Stimulated activated CD4-positive, alpha-beta T cell treated with anti-CD3 and anti-CD28 coated beads, TNF-alpha, amount 100 ng/mL, for 24 hours (primary cell): ENCODE measurements around the gene ADAMTS13.

Experiments used
- DNase-seq, 3 experiments: peaks; one replicate each; pipeline ENCODE4 v3.0.0-alpha.2; 2020; ENCODE audit warnings: low read depth in 3 of 3

ADAMTS13 gene

DNA sequence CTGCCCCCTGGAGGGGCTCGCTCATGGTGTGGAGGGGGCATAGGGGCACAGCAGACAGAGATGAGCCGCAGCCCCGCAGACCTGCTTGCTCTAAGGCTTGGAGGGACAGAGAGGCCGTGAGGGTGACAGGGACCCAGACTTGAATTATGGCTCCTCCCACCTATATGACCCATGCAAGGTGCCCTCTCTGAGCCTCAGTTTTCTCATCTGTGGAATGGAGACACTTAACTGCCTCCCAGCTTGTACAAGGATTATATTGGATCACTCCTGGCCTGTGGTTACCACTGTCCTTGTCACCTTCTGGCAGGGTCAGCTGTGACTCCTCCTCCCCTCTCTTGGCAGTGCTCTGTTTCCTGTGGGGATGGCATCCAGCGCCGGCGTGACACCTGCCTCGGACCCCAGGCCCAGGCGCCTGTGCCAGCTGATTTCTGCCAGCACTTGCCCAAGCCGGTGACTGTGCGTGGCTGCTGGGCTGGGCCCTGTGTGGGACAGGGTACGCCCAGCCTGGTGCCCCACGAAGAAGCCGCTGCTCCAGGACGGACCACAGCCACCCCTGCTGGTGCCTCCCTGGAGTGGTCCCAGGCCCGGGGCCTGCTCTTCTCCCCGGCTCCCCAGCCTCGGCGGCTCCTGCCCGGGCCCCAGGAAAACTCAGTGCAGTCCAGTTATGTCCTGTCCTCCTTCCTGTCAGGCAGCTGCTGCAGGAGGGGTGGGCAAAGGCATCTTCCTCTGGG lies 32.9 kb downstream of the ADAMTS13 start:
- DNase-seq: no peak

DNA sequence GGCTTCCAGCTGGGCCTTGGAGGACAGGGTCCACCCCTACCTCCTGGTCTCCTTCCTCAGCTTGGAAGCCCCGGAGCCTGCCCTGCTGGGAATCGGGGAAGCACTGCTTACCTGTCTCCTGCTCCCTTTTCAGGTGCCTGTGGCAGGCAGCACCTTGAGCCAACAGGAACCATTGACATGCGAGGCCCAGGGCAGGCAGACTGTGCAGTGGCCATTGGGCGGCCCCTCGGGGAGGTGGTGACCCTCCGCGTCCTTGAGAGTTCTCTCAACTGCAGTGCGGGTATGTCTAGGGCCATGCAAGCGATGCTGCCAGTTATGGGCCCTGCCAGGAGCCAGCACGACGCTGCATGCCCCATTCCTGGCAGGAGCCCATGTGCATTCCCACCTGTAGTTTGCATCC lies 33.8 kb downstream of the ADAMTS13 start:
- no peak for DNase-seq

GRCh38 chr9:133456409-133456808 lies 34.2 kb downstream of the ADAMTS13 start:
- DNase-seq: no peak

- no peak for DNase-seq
These were observed 35.1 kb downstream of the ADAMTS13 start for GRCh38 chr9:133457233-133457632.

- no peak for DNase-seq
These were observed 35.6 kb downstream of the ADAMTS13 start for GRCh38 chr9:133457748-133458147.

GRCh38 chr9:133458643-133459312 lies 36.6 kb downstream of the ADAMTS13 start:
- DNase-seq: no peak

GRCh38 chr9:133459476-133460404 lies 37.6 kb downstream of the ADAMTS13 start, which contains the start of gene CACFD1:
TSS of gene CACFD1 (plus strand) at chr9:133459978. CDS start at chr9:133460067, 89 bp downstream.
- DNase-seq: peak; percentile 84 to 94 (median 86)

- DNase-seq: no peak
These were observed 38.4 kb downstream of the ADAMTS13 start for GRCh38 chr9:133460405-133461175.

DNA sequence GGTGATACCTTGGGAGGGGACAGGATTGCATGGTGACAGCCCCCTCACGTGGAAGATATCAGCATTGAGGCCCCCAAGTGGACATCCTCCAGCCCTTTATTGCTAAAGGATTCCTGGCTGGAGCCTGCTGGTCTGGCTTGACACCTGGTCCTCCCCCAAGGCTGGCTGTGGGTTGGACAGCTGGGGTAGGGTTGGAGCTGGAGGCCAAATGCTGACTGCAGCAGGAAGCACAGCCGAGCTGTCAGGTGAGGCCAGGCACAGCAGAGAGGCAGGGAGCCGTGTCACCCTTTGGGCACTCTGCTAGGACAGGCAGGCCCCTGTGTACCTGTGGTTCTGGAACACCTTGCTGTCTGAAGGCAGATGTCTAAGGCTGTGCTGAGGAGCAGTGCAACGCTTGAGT lies 39.8 kb downstream of the ADAMTS13 start:
- no peak for DNase-seq

GRCh38 chr9:133463234-133463863 lies 41.2 kb downstream of the ADAMTS13 start:
- DNase-seq: no peak

GRCh38 chr9:133463864-133464615 lies 41.9 kb downstream of the ADAMTS13 start:
- DNase-seq: no peak

DNA sequence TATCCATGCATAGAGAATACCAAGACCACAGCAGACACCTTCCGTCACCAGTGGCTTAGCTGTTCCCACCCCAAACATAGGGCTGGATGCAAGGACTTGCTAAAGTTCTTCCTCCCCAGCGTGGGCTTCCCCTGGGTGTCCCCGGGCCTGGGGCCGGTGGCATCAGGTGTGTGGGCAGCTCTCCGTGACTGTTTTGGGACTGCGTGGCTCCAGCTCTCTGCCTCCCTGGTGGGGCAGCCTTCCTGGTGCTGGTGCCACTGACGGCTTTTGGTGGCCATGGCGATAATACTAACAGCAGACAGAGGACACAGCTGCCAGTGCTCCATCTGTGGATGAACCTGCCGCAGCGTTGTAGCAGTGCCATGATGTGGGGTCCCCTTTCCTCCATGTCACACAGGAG lies 42.5 kb downstream of the ADAMTS13 start:
- DNase-seq: no peak

- DNase-seq: no peak
These were observed 43.8 kb downstream of the ADAMTS13 start for GRCh38 chr9:133465984-133466383.

DNA sequence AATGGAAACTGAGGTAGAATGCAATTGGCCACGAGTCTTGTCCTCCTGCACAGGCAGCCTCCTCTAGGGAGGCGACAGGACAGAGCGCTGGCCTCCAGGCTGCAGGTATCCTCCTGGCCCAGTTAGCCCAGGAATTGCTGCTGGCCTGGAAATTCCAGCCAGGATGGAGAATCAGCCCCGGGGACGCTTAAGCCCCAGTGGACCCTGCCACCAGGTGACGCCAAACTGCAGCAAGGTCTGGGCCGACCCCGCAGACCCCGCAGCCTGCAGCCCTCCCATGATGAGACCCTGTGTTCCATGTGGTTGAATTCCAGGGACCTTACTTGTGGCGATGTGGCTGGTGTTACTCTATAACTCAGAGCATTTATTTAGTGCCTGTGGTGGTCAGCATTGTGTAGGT lies 44.9 kb downstream of the ADAMTS13 start:
- no peak for DNase-seq

DNA sequence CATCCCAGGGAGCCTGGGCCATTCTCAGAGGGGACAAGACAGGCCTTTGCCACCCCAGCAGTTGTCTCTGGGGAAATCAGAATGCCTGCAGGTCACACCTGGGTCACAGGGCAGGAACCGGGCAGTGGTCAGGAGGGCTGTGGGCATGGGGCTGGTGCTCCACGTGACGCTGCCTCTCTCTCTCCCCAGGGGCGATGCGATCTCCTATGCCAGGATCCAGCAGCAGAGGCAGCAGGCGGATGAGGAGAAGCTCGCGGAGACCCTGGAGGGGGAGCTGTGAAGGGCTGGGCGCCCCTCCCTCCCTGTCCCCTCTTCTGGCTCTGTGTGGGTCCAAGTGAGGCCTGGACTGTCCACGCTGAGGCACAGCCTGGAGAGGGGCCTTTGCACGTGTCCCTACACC lies 46.2 kb downstream of the ADAMTS13 start:
- DNase-seq: no peak

GRCh38 chr9:133468777-133469421 lies 46.7 kb downstream of the ADAMTS13 start:
- DNase-seq: no peak

- no peak for DNase-seq
These were observed 48.3 kb downstream of the ADAMTS13 start for GRCh38 chr9:133470427-133470924.

- DNase-seq: no peak
These were observed 48.8 kb downstream of the ADAMTS13 start for GRCh38 chr9:133470988-133471387.

DNA sequence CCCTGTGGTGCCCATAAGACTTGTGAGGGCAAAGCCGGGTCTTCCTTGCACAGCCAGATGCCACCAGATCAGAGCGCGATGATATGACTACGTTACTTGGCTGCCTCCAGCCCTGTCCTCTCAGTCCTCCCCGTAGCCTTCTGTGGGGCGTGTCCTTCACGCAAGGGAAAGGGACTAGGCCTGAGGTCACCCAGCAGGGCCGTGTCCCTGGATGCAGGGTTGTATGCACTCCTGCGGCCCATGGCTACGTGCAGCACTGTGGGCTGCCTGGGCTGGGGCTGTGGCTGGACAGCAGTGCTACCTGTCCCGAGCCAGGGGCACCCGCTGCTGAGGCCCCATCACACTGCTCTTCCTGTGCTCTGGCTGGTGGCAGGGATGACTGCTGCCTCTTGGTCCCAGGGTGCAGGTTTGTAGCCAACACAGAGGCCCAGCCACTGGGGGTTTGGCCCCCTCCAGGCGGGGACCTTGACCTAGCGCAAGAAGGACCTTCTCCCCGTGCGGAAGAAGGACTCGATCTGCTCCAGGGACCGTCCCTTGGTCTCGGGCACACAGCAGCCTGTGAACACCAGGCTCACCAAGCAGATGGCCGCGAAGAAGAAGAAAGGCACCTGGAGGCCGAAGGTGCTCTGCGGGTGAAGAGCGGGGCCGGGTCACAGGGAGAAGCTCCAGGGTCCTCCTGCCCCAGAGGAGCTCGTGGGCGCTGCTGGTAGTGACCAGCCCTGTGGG lies 49.5 kb downstream of the ADAMTS13 start:
- no peak for DNase-seq
